NCI-H128 (cell line): Measurements from ENCODE around the gene CGN.

Experiments
- DNase-seq: peaks from one replicate; lab custom pipeline; 2025; ENCODE audit not compliant: unreplicated experiment; lab: John Stamatoyannopoulos, UW

Gene CGN

DNA sequence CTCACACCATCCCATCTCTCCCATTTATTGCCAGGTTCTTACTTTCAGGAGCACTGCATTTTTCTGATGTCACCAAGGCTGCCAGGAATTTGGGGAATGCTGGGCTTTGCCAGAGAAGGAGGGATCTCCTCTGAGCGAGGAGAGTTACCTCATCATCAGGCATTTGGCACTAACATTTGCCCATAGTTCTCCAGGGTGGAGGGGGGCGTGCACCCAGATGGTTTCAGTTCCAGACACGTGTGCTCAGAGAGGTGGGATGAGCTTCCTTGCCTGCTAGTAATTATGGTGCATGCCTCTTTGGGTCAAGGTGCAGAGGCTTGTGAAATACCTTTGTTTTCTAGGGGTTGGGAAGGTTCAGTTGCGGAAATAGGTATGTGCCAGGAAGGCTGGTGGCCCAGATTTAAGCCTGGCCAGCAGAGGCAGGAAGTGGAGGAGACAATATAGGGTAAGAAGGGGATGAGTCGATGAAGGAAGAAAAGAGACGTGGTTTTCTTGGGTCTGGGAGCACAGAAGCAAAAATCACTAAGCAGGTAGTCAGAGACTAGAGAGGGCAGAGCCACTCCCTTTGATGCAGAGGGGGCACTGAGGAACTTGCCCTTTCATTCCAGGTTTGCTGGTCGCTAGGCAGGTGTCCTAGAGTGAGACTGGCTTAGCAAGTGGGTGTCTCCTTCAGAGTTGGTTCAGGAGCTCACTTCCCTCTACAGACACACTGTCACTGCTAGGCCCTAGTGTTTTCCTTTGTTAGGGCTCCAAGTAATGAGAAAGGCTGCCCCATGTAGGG, 36.1 kb downstream of the CGN start:
- no peak for DNase-seq

DNA sequence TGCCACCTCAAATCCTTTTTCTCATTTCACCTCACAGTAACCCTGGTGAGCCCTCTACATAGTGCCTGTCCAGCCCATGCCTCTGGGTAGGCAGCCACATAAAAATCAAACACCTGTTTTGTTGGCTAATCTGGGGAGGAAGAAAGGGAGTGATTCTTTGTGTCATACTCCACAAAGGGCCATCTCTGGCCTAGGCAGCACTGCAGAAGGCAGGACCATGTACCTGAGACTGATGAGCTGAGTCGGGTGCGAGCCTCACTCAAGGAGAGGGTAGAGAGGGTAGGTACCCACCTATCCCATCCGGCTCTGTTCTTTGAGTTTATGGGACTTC, 36.7 kb downstream of the CGN start:
- DNase-seq: no peak

DNA sequence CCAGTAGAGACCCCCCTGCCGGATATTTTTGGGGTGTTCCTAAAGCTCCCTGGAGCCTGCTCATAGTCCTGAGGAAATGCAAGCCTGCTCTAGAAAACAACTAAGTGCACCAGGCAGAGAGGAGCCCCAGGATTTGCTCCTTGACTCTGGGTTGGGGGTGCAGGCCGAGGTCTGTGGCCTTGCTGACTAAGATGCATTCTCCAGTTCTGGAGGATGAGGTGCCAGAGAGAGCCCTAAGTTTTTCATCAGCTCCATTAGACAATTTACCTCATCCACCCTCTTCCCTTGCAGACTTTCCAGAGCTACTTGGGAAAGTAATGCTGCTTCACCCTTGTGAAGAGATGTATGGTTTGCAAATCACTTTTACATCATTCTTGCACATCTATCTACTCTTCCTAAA, 38.0 kb downstream of the CGN start:
- no peak for DNase-seq

DNA sequence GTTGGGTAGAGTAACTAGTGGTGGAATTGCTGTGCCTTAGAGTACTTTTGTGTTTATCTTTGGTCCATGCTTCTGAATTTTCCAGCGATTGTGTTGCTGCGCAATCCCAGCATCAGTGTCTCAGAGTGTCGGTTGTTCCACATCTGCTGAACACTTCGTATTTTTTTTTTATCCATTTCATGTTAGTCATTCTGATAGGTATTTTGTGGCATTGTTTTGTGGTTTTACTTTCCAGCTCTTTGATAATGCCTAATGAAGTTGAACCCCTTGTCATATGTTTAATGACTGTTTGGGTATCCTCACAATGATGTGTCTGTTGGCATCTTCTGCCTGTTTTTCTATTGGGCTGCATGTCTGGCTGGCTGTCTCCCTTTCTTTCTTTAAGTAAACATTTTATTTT, 42.5 kb downstream of the CGN start:
- DNase-seq: no peak

DNA sequence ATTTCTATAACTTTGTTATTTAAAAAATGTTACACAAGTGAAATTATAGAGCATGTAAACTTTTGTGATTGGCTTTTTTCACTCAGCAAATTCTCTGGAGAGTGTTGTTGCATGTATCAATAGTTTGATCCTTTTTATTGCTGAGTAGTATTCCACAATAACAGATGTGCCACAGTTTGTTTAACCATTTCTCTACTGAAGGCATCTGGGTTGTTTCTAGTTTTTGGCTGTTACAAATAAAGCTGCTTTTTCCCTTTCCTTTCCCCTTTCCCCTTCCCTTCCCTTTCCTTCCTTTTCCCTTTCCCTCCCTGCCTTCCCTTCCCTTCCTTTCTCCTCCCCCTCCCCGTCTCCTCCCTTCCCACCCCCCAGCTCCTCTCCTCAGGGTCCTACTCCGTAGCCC, 44.9 kb downstream of the CGN start:
- no peak for DNase-seq

DNA sequence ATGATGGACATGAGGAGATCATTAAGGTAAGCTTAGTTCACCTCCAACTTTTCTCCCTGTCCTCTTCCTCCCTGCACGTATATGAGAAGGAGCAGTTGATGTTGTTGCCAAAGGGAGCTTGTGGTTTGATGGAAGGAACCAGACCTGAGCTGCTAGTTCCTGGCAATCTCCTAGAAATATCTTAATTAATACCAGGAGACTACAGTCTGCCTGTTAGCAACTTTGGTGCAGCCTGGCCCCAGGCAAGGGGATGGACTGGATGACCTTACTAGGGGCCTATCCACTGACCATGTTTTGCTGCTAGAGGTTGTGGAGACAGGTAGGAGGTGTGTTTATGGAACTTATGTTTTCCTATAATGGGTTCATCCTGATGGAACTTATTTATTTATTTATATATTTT, 51.5 kb downstream of the CGN start:
- no peak for DNase-seq

DNA sequence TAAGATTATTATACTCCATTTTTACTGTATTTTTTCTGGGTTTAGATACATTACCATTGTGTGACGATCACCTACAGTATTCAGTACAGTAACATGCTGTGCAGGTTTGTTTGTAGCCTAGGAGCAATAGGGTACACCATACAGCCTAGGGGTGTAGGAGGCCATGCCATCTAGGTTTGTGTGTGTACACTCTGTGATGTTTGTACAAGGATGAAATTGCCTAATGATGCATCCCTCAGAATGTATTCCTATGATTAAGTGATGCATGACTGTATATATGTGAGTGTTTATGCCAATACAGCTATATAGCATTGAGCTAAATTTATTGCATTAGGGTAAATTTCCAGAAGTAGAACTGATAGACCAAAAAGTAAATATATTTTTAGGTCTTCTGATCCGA, 52.2 kb downstream of the CGN start:
- no peak for DNase-seq

DNA sequence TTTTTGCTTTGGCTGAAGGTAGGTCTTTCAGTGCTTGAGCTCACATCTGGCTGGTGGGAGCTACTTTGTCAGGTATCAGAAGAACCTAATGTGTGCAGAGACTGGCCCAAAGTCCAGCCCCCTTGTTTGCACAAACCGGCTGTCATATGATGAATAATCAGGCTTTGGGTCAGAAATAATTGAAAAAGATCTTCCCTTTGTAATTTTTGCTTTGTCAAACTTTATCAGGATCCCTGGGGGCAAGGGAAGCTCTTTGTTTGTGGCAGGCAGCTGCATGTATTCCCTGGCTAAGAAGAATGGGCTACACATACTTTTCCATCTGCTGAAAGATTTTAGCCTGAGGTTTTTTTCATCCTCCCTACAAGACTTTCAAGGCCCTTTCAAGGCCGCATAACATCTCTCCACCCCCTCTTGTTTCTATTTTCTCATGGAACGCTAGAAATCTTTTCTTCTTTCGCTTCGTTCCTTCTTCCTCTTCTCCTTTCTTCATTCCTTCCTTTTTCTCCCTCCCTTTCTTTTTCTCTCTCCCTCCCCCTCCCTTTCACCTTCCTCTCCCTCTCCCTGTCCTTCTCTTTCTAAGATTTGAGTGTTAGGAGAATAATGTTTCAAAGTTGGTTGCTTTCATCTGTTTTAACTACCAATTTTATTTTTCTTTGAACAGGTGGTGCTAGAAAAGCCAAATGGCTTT, 54.5 kb downstream of the CGN start:
- no peak for DNase-seq

DNA sequence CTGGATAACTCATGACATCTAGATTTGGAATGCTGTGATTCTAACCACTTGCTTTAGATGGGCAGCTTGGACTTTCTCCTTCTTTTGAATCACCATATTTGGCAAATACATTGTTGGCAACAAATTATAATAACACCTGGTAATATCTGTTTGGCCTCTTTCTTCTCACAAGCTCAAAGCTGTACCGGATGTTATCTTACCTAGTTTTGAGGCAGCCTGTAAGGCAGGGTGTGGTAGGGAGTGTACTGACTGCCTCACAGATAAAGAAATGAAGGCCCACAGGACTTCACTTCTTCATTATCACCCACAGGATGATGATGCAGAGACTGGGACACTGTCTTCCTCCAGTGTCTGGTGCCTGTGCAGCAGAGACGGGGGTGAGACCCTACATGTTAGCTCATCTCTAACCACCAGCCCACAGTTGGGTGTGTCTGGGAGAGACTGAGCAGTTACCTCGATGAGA, 57.5 kb downstream of the CGN start:
- DNase-seq: no peak

DNA sequence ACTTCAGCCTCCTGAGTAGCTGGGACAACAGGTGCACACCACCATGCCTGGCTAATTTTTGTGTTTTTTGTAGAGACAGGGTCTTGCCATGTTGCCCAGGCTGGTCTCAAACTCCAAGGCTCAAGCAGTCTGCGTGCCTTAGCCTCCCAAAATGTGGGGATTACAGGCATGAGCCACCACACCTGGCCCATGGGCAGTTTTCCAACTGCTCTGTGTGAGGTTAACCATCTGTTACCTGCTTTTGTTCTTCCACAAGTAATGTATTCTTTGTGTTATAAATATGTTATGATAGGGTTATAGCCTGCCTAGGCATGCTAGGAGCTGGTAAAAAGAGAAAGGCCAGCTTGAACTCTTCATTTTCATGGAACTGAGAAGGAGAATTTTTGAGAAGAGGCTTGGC, 59.6 kb downstream of the CGN start:
- no peak for DNase-seq

DNA sequence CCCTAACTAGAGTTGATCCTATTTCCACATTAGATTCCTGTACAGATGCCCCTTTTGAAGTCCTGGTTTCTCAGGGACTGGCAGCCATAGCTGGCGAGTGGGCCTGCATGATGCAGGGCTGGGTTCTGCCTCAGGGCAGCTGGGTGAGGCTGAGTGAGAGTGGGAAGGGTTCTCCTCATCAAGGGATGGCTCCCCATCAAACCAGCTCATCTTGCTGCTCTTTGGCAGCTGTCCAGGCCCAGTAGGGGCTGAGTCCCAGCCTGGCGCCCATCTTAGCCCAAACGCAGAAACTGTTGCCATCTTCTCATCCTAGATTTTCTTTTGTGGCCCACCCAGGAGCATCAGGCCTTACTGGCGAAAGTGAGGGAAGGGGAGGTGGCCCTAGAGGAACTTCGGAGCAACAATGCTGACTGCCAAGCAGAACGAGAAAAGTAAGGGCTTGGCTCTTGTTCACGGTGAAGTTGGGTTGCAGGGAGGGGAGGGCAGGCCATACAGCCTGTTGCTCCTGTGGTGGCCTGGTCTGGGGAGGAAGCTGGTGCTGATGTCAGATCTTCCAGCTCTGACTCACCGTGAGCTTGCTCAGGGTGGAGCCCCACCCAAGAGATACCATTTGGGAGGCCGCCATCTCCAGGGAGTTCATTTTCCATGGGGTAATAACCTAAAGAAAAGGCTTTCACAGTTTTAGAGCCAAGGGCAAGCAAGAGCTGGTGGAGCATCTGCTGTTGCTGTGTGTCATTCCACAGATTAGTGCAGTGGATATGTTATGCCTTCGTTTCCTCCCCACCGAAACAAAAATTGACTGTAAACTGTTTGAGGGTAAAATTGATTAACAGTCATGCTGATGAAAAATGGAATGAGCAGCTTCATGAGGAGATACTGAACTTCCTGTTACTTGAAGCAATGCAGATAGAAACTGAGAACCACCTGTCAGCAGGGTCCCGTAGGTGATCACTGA, 63.7 kb downstream of the CGN start:
- DNase-seq: no peak

DNA sequence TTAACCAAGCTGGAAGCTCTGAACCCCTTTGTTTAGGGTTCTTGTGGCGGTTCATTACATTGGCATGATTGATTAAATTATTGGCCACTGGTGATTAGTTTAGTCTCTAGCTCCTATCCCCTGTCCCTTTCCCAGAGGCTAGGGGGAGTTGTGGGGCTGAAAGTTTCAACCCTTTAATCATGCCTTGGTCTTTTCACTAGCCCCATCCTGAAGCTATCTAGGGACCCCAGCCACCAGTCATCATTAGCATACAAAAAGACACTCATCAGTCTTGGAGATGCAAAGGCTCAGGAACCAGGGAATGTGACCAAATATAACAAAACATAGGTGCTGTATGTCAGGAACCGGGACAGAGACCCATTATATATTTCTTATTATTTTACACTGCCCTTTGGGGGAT, 66.0 kb downstream of the CGN start:
- no peak for DNase-seq

DNA sequence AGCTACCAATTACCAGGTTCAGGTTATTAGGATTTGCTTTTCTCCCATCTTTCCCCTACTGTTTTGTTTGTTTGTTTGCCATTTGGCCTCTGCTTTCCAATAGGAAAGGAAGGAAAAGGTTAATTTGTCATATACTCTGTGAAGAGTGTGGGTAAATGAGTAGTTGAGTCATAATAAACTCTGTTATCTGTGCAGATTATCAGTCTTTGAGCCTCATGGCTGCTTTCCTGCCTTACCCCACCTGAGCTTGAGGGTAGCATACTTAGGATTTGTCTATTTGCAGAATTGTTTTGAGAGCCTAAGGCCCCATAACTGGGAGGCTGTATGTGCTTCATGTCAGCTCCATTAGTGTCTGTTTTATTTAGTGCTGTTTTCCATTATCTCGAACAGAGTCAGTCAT, 67.8 kb downstream of the CGN start:
- no peak for DNase-seq

DNA sequence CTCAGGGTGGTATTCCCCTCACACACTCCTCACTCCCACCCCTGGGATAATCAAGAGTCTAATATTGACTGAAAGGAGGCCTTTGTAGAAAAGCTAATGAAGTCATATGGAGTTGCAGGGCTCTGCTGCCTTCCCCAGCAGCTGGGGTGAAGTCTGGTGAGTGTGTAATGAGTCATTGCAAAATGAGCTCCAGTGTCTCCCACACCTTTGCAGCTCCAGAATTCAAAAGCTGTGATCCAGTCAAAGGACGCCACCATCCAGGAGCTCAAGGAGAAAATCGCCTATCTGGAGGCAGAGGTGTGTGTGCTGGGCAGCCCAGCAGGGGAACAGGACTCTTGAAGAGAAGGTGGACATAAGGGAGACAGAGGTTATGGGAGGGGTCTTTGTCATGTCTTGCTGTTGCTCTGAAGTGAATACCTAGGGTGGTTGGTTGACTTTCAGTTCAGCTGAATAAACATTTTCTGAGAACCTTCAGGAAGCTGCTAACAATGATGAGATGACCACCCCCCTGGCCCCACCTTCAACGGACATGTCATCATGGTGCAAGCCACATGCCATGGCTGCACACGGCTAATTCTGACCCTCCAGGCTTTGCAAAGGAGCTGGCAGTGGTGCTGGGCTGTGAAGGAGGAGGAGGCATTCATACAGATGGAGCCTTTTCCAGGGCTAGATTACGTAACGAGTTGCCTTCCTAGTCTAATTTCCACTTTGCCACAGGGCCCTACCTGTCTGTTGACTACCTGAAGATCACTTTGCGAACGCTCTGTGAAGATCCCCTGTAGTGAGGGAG, 68.4 kb downstream of the CGN start:
- DNase-seq: no peak

DNA sequence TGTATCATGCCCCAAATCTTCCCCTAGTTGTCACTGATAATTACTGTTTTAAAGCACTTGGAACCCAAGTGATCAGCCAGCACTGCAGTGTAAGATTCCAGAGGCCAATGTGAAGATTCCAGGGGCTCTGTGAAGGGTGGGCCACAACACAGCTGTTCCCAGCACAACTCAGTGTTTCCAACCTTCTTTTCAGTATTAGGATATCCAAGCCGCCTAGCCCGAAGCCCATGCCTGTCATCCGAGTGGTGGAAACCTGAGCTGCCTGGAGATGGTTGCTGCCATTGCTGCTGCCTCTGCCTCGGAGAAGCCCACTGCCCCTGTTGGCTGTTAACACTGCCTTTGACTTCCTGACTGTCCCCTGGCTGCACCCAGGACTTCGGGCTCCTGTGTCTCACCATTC, 70.3 kb downstream of the CGN start:
- no peak for DNase-seq

DNA sequence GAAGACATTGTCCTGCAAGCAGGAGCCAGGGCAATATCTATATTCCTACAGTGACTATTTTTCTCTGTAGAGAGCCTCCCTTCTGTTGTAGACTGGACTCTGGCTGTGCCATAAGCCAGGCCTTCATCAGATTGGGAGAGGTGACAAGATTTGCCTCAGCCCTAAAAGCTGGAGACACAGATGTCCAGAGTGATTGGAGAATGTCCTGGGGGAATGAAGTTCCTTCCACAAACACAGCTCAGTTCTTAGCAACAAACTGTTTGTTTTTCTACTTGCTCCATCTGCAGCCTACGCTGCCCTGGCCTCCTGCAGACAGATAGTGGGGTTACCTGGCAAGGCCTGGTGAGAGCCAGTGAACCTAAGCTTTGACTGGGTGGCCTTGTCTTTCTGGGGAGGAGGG, 70.7 kb downstream of the CGN start:
- no peak for DNase-seq

DNA sequence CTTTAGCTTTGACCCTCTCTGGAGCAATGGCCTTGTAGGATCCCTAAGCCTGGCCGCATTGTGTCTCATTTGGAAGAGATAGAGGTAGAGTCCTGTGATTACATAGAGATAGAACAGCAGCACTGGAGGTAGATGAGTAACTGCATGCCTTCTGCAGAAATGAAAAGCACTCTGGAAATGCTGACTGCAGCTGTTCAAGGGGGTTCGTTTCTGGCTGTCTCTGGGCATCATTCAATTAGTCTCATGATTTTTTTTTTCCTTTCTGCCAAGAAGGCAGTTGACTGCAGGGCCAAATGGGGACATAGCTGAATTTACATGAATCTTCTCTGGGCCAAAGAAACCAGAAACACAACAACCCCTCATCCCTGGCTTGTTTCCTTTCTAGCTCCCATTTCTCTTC, 72.6 kb downstream of the CGN start:
- DNase-seq: no peak

DNA sequence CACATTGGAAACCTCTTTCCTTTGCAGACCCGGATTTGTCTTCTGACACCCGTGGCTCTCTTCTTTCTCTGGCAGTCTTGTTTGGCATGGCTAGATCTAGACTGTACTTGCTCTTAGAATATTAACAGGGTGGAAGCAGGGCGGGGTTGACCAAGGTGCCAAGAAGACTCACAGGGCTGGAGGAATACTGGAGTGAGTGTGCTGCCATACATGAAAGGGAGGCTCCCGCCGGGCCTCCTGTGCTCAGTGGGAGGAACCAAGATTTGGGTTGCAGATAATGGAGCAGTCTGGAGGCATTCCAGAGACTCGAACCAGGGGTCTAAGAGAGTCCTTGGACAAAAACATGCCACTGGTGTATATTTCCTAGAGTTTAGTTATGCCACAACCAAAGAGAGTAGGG, 73.1 kb downstream of the CGN start:
- DNase-seq: no peak

DNA sequence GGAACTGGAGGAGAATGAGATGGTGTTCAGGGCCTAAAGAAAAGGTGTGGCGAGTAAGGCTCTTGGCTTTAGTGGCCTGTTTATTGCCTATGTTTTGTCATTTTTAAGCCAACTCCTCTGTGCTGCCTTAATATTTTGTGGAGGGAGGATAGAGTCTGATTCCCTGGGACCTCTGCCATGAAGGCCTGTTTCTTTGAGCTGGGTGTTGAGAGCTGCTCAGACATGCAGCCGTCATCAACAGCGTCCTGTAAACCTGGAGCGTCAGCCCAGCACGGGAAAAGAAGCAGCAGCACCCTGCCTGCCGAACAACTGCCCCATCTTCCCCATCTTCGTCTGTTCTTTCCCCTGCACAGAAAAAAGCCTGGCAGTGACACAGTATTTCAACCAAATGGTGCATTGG, 73.6 kb downstream of the CGN start:
- DNase-seq: no peak

DNA sequence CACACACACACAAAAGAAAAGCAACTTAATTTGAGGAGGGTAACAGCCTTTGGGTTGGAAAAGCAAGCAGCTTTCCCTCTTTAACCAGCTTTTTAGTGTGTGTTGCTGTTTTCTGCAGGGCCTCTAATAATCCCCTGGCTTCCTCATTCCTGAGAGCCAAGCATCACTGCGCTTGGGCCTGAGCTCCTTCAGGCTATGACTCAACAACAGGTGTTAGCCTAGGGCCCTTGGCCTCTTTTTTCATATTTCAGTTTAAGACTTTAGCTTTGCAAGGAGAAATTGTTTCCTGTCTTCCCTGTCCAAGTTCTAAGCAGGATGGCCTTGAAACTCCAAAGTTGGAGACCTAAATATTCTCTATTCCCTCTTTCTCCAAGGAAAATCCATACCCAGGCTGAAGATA, 74.4 kb downstream of the CGN start:
- DNase-seq: no peak
